GM13976 (cell line): Measurements from ENCODE around the gene BET1L.
"Not testable (repeated sequence)": the region's sequence is repeated elsewhere in the genome, so short reads cannot be mapped to it uniquely, and the experiment has no call there.

Source experiments
- DNase-seq: peaks from one replicate; pipeline ENCODE4 v3.0.0; 2012; ENCODE audit warnings: low spot score
- CTCF ChIP-seq: IDR thresholded peaks from 2 replicates; pipeline ENCODE4 v1.5.1; 2012; ENCODE audit warnings: borderline replicate concordance, mild to moderate bottlenecking; ENCODE audit not compliant: insufficient read depth; ENCODE audit errors: extremely low read depth, missing control alignments, control extremely low read depth
- in situ Hi-C: fragments of 300-500 bp; cut with MboI; formaldehyde crosslinking; loops from one replicate; pipeline ENCODE4 v1.12.0; 2022; ENCODE audit warnings: low sequenced_read_pairs, mixed read lengths, inconsistent platforms; ENCODE audit not compliant: unreplicated experiment

Gene BET1L

GRCh38 chr11:240315-240714 is 33.1 kb upstream of the BET1L start:
- no peak for DNase-seq
- in situ Hi-C loops: loop anchor here (10.0 kb wide), 1 partner anchor 124 kb away; the partner anchor contains the start of gene B4GALNT4
- no peak for TF ChIP-seq CTCF

GRCh38 chr11:238346-238745 is 31.1 kb upstream of the BET1L start:
- DNase-seq, in situ Hi-C loops: not testable (repeated sequence)

DNA sequence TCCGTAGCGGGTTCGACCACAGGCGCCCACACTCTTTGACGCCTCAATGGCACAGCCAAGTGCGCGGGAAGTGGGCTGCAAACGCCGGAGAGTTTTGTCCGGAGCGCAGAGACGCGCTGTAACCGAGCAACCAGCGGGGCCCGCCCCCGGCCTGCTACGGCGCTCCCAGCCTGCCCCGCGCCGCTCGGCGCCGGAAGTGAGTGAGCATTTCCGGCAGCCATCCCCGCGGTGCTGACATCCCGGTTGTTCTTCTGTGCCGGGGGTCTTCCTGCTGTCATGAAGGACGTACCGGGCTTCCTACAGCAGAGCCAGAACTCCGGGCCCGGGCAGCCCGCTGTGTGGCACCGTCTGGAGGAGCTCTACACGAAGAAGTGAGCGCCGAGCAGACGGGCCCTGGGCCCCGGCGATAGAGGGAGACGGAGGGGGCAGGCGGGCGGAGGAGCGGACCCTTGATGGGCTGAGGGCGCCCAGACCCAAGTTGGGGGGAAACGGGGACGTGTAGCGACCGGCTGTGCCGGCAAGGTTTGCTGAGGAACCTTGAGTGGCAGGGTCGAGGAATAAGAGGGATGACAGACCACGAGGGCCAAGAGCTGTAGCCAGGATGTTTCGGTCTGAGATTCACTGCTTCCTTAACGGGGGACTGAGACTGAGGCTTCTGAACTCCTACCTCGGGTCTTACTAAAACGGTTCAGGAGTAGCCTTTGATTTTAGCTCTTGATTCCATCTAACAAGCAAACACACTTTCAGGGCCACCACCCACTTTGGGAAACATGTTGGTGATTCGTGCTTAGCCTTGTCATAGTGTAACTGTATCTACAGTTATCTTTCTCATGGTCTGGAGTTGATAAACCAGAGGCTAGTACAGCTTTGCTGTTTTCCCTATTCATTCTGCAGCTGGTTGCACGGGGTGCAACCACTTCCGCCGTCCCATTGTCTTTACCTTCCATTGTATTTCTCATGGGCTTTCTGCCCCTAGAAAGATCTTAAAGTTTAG is 29.9 kb upstream of the BET1L start, which contains the start of gene PSMD13:
PSMD13 (plus strand) TSS at position 203 of the 994 bp plus-strand sequence; CDS start at position 277, 74 bp downstream.
- in situ Hi-C loops: no loop called here
- TF ChIP-seq CTCF: no peak
- peak; percentile 96 for DNase-seq

GRCh38 chr11:235997-236773 is 29.0 kb upstream of the BET1L start, which contains the start of gene SIRT3:
Gene SIRT3 (minus strand): TSS chr11:236342. CDS start chr11:236328, 14 bp downstream.
- peak; percentile 96 for DNase-seq
- in situ Hi-C loops: no loop called here
- no peak for TF ChIP-seq CTCF

DNA sequence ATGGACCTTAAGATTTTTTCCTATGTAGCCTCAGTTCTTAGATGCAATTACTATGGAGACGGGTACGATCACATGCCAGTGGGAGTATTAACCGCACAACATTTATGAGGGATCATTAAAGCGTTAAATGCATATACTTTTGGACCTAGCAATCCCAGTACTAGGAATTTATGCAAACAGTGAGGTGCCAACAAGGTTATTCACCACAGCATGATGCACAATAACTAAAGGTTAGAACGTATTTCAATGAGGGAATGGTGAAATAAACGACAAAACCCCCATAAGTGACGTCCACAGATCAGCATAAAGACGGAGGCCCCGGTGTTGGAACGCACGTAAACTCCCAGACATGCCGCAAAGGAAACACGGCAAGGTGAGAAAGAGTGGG is 28.4 kb upstream of the BET1L start:
- in situ Hi-C loops: no loop called here
- no peak for TF ChIP-seq CTCF
- peak; percentile 71 for DNase-seq

- TF ChIP-seq CTCF: no peak
- in situ Hi-C loops: no loop called here
- no peak for DNase-seq
Measured at GRCh38 chr11:235180-235579, 28.0 kb upstream of the BET1L start.
